GM18505 (cell line): ENCODE data around the gene BEST1.

Source experiments
- ATAC-seq: cut with Tn5 transposase; IDR thresholded peaks from one replicate; pipeline ENCODE4 v1.9.1; 2021; ENCODE audit not compliant: unreplicated experiment
- POLR2A ChIP-seq: IDR thresholded peaks from 4 replicates; pipeline ENCODE4 v1.6.1; 2011; ENCODE audit warnings: borderline replicate concordance; ENCODE audit not compliant: insufficient read depth, insufficient read length; ENCODE audit errors: extremely low read depth

BEST1 gene

GRCh38 chr11:61911128-61911700, 38.9 kb upstream of the BEST1 start:
- TF ChIP-seq POLR2A = no peak
- ATAC-seq = no peak

GRCh38 chr11:61911701-61912529, 38.2 kb upstream of the BEST1 start:
- TF ChIP-seq POLR2A = no peak
- no peak for ATAC-seq

- no peak for TF ChIP-seq POLR2A
- no peak for ATAC-seq
Observed at GRCh38 chr11:61912530-61912898, 37.6 kb upstream of the BEST1 start.

- no peak for TF ChIP-seq POLR2A
- ATAC-seq = no peak
Observed at GRCh38 chr11:61912991-61913698, 37.0 kb upstream of the BEST1 start.

GRCh38 chr11:61913699-61914395, 36.3 kb upstream of the BEST1 start:
- no peak for TF ChIP-seq POLR2A
- ATAC-seq = no peak

GRCh38 chr11:61914471-61915171, 35.5 kb upstream of the BEST1 start:
- TF ChIP-seq POLR2A = no peak
- ATAC-seq = no peak

- TF ChIP-seq POLR2A = no peak
- ATAC-seq = no peak
Observed at GRCh38 chr11:61916737-61917333, 33.3 kb upstream of the BEST1 start.

- no peak for TF ChIP-seq POLR2A
- no peak for ATAC-seq
Observed at GRCh38 chr11:61917334-61918109, 32.6 kb upstream of the BEST1 start, which contains the start of gene RAB3IL1. Gene RAB3IL1 (minus strand): TSS chr11:61917566. CDS start chr11:61917367, 199 bp downstream.

- no peak for TF ChIP-seq POLR2A
- ATAC-seq = no peak
Observed at GRCh38 chr11:61918251-61918937, 31.8 kb upstream of the BEST1 start.

- no peak for TF ChIP-seq POLR2A
- ATAC-seq = no peak
Observed at GRCh38 chr11:61918938-61919704, 31.0 kb upstream of the BEST1 start.

GRCh38 chr11:61919705-61920631, 30.2 kb upstream of the BEST1 start:
- no peak for ATAC-seq
- TF ChIP-seq POLR2A = no peak
